Hepatocyte (in vitro differentiated cells): ENCODE measurements around the gene TCF7L1. TPM values are rescaled to one million over a fixed set of nuclear protein-coding genes. Genes with fewer than 3 reads are reported as not detected.
"Not testable (repeated sequence)": the region's sequence is repeated elsewhere in the genome, so short reads cannot be mapped to it uniquely, and the experiment has no call there.

Experiments
- DNase-seq: peaks from one replicate; pipeline ENCODE4 v3.0.0-alpha.2; 2016; ENCODE audit warnings: low spot score
- H2AFZ ChIP-seq: fragments of 200-600 bp; sonication (generic); 2 replicates; pipeline ENCODE4 v1.6.0; 2016; ENCODE audit warnings: antibody characterized with exemption, mild to moderate bottlenecking
- H3K27ac ChIP-seq: fragments of 200-600 bp; sonication (generic); 2 replicates; pipeline ENCODE4 v1.5.1; 2016; ENCODE audit warnings: mild to moderate bottlenecking
- H3K27me3 ChIP-seq: fragments of 200-600 bp; sonication (generic); 2 replicates; pipeline ENCODE4 v1.6.1; 2016
- H3K36me3 ChIP-seq: fragments of 200-600 bp; sonication (generic); replicated peaks from 2 replicates; pipeline ENCODE4 v1.5.1; 2016; ENCODE audit warnings: low read depth; ENCODE audit not compliant: insufficient read depth
- H3K4me1 ChIP-seq: fragments of 200-600 bp; sonication (generic); 2 replicates; pipeline ENCODE4 v1.5.1; 2016; ENCODE audit warnings: mild to moderate bottlenecking, moderate library complexity; ENCODE audit not compliant: insufficient read depth
- H3K4me2 ChIP-seq: fragments of 200-600 bp; sonication (generic); 2 replicates; pipeline ENCODE4 v1.6.0; 2016
- H3K4me3 ChIP-seq: fragments of 200-600 bp; sonication (generic); 2 replicates; pipeline ENCODE4 v1.5.1; 2016; ENCODE audit warnings: mild to moderate bottlenecking
- H3K79me2 ChIP-seq: fragments of 200-600 bp; sonication (generic); 2 replicates; pipeline ENCODE4 v1.6.0; 2017; ENCODE audit warnings: mild to moderate bottlenecking
- H3K9me2 ChIP-seq: fragments of 200-600 bp; sonication (generic); replicated peaks from 2 replicates; pipeline ENCODE4 v1.6.0; 2017; ENCODE audit warnings: mild to moderate bottlenecking; ENCODE audit not compliant: insufficient read depth
- H3K9me3 ChIP-seq: fragments of 200-600 bp; sonication (generic); 2 replicates; pipeline ENCODE4 v1.5.1; 2016; ENCODE audit warnings: low read depth, mild to moderate bottlenecking
- H4K20me1 ChIP-seq: fragments of 200-600 bp; sonication (generic); 2 replicates; pipeline ENCODE4 v1.6.0; 2016; ENCODE audit warnings: mild to moderate bottlenecking; ENCODE audit not compliant: insufficient read depth, poor library complexity, severe bottlenecking
- EZH2 ChIP-seq: fragments of 200-600 bp; sonication (generic); IDR thresholded peaks from 2 replicates; pipeline ENCODE4 v1.6.1; 2016; ENCODE audit warnings: antibody characterized with exemption, mild to moderate bottlenecking, borderline replicate concordance
- EZH2phosphoT487 ChIP-seq: fragments of 200-600 bp; sonication (generic); IDR thresholded peaks from one replicate; pipeline ENCODE4 v1.6.1; 2018; ENCODE audit warnings: antibody characterized with exemption, mild to moderate bottlenecking, low read depth, moderate library complexity; ENCODE audit not compliant: unreplicated experiment, severe bottlenecking
- WGBS: methylation state at CpG from one replicate; pipeline ENCODE4 v1.1.6; 2016; ENCODE audit warnings: low lambda C conversion rate; ENCODE audit errors: missing lambda C conversion rate; 5-methylcytosine and 5-hydroxymethylcytosine counted together
- polyA plus RNA-seq: library from polyadenylated mRNA; unstranded; fragments of >200 nt; fragmentation: Nextera tagmentation; extraction: Ambion mirVana; gene quantifications from 2 replicates; pipeline ENCODE4 v1.2.1, GENCODE V29; 2016
- total RNA-seq: library from RNA; depleted of rRNA; stranded (reverse); fragments of >200 nt; gene quantifications from 2 replicates; pipeline ENCODE4 v1.2.3, GENCODE V29; 2014
- TF ChIP-seq, protein P1 (sequence below): fragments of 200-600 bp; sonication (generic); IDR thresholded peaks from 2 replicates; pipeline ENCODE4 v1.5.1; 2016; ENCODE audit warnings: antibody characterized with exemption, mild to moderate bottlenecking; ENCODE audit not compliant: poor library complexity

Gene TCF7L1
- total and polyA plus RNA-seq, 2 experiments from 2014 or later, result 3.7 to 20.6 TPM

DNA sequence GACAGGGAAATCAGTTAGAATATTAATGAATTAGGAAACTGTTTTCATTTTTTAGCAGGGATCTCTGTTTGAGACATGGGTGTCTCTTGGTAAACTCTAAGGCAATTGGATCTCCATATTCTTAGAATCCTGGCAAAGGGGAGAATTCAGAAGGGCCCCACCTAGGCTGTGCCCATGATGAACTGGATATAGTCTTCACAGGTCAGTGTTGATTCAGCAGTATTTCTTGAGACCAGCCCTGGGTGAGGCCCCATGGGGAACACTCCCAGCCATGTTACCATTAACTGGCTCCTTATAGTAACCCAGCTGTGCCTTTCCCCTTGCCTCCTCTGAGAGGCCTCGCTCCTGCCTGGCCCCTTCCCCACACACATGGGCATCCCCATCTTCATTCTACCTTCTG lies 76.7 kb downstream of the TCF7L1 start:
- no peak overlapping the region for H3K27ac ChIP-seq

GRCh38 chr2:85210511-85210910 lies 77.3 kb downstream of the TCF7L1 start:
- 90% methylated on average over 7 of the region's 7 CpGs for WGBS
- TF ChIP-seq, protein P1, sequence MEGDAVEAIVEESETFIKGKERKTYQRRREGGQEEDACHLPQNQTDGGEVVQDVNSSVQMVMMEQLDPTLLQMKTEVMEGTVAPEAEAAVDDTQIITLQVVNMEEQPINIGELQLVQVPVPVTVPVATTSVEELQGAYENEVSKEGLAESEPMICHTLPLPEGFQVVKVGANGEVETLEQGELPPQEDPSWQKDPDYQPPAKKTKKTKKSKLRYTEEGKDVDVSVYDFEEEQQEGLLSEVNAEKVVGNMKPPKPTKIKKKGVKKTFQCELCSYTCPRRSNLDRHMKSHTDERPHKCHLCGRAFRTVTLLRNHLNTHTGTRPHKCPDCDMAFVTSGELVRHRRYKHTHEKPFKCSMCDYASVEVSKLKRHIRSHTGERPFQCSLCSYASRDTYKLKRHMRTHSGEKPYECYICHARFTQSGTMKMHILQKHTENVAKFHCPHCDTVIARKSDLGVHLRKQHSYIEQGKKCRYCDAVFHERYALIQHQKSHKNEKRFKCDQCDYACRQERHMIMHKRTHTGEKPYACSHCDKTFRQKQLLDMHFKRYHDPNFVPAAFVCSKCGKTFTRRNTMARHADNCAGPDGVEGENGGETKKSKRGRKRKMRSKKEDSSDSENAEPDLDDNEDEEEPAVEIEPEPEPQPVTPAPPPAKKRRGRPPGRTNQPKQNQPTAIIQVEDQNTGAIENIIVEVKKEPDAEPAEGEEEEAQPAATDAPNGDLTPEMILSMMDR, result no peak
- TF ChIP-seq EZH2phosphoT487 (no peak), EZH2 (no peak)
- Histone ChIP-seq H3K9me2 (no peaks in the 10 kb centered on the region), H3K27ac (no peak overlapping the region), H3K4me1 (peaks cover 22% of the 10 kb centered on the region), H2AFZ (no peak overlapping the region), H3K36me3 (no peaks in the 10 kb centered on the region), H3K4me3 (no peak overlapping the region), H3K79me2 (peaks cover 67% of the 10 kb centered on the region), H3K9me3 (no peaks in the 10 kb centered on the region), H4K20me1 (peaks cover 13% of the 10 kb centered on the region), H3K4me2 (no peak overlapping the region), H3K27me3 (no peaks in the 10 kb centered on the region)
- no peak for DNase-seq

More for the DNA sequence above, 76.7 kb downstream of the TCF7L1 start:
- 88% methylated on average over 1 of the region's 1 CpG for WGBS
- H3K36me3 ChIP-seq, result no peaks in the 10 kb centered on the region
- peaks cover 17% of the 10 kb centered on the region for H3K4me1 ChIP-seq
- H3K9me3 ChIP-seq, result no peaks in the 10 kb centered on the region
- peaks cover 11% of the 10 kb centered on the region for H4K20me1 ChIP-seq
- no peak overlapping the region for H3K4me3 ChIP-seq
- no peak overlapping the region for H2AFZ ChIP-seq
- DNase-seq, result no peak
- no peaks in the 10 kb centered on the region for H3K27me3 ChIP-seq
- no peak overlapping the region for H3K4me2 ChIP-seq
- no peaks in the 10 kb centered on the region for H3K9me2 ChIP-seq
- TF ChIP-seq, protein P1, result no peak
- TF ChIP-seq EZH2 (no peak), EZH2phosphoT487 (no peak)
- H3K79me2 ChIP-seq, result peaks cover 70% of the 10 kb centered on the region

GRCh38 chr2:85211606-85212005 lies 78.4 kb downstream of the TCF7L1 start:
- DNase-seq, H3K36me3 ChIP-seq, H3K9me3 ChIP-seq, H3K4me3 ChIP-seq, H3K27ac ChIP-seq, H3K27me3 ChIP-seq, H3K4me2 ChIP-seq, H3K9me2 ChIP-seq, H2AFZ ChIP-seq: not testable (repeated sequence)
- Histone ChIP-seq H4K20me1 (peaks cover 13% of the 10 kb centered on the region), H3K4me1 (peaks cover 31% of the 10 kb centered on the region), H3K79me2 (peaks cover 58% of the 10 kb centered on the region)
- WGBS, result 85% methylated on average over 9 of the region's 9 CpGs

GRCh38 chr2:85212841-85213240 lies 79.6 kb downstream of the TCF7L1 start:
- no peak overlapping the region for H2AFZ ChIP-seq
- DNase-seq, result no peak
- no peak overlapping the region for H3K4me2 ChIP-seq
- peaks cover 62% of the 10 kb centered on the region for H3K79me2 ChIP-seq
- H3K27ac ChIP-seq, result no peak overlapping the region
- 86% methylated on average over 3 of the region's 3 CpGs for WGBS
- no peaks in the 10 kb centered on the region for H3K9me3 ChIP-seq
- TF ChIP-seq EZH2phosphoT487 (no peak), EZH2 (no peak)
- TF ChIP-seq, protein P1, result no peak
- H3K27me3 ChIP-seq, result no peaks in the 10 kb centered on the region
- H3K4me1 ChIP-seq, result peaks cover 31% of the 10 kb centered on the region
- no peaks in the 10 kb centered on the region for H3K36me3 ChIP-seq
- H3K9me2 ChIP-seq, result no peaks in the 10 kb centered on the region
- H3K4me3 ChIP-seq, result no peak overlapping the region
- H4K20me1 ChIP-seq, result peaks cover 13% of the 10 kb centered on the region
